ENCODE results near the gene ADAMTSL1. TPM values are rescaled to one million over a fixed set of nuclear protein-coding genes. Genes with fewer than 3 reads are reported as not detected.

ADAMTSL1 gene
- total and polyA plus RNA-seq, 4 donors, result 0.31 to 3.4 (median 1.9) TPM

DNA sequence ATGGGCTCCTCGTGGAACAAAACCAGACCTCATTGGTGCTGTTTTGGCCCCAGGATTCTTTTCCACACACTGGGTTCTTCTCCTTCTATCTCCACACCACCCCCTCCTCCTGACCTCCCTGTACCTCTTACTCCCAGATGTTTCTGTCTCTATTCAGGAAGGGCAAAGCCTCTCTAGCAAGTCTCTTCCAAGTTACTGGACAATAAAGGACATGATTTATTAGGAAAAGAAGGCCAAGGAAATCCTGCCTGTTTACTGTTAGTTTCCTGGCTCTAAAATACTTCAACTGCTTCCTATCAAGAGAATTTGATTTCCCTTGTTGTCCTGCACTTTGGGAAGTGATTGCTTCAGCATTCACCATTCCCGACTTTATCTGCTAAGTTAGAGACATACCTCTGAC is 297.1 kb downstream of the ADAMTSL1 start:
- DNase-seq (ENCODE audit: low spot score), result no peak
- H3K4me1 ChIP-seq (ENCODE audit: control insufficient read depth in 4 of 4, insufficient read depth in 4 of 4, low read length in 3 of 4), result no peaks in the 10 kb centered on the region
- H3K27me3 ChIP-seq (ENCODE audit: control insufficient read depth in 4 of 4, insufficient read depth in 4 of 4, low read length in 3 of 4), result no peaks in the 10 kb centered on the region
- H3K4me3 ChIP-seq (ENCODE audit: low read depth in 1 of 3, low read length in 3 of 3), result no peak overlapping the region
- no peak overlapping the region for H3K9ac ChIP-seq (ENCODE audit: low read depth in 1 of 2, low read length in 2 of 2)
- H3K27ac ChIP-seq (ENCODE audit: low read depth in 1 of 2, low read length in 2 of 2), result no peak overlapping the region
- WGBS, result 68% methylated on average over 2 of the region's 2 CpGs
- H3K9me3 ChIP-seq (ENCODE audit: control insufficient read depth in 4 of 4, low read length in 3 of 4), result no peaks in the 10 kb centered on the region
- peak; percentile 54 for TF ChIP-seq NR2F2 (IDR thresholded peaks at IDR 0.05)
- TF ChIP-seq, protein P1, sequence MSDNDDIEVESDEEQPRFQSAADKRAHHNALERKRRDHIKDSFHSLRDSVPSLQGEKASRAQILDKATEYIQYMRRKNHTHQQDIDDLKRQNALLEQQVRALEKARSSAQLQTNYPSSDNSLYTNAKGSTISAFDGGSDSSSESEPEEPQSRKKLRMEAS (IDR thresholded peaks at IDR 0.05), result no peak
- TF ChIP-seq EGR1 (IDR thresholded peaks at IDR 0.05; ENCODE audit: low read depth in 2 of 2), result no peak
- TF ChIP-seq, protein P2, sequence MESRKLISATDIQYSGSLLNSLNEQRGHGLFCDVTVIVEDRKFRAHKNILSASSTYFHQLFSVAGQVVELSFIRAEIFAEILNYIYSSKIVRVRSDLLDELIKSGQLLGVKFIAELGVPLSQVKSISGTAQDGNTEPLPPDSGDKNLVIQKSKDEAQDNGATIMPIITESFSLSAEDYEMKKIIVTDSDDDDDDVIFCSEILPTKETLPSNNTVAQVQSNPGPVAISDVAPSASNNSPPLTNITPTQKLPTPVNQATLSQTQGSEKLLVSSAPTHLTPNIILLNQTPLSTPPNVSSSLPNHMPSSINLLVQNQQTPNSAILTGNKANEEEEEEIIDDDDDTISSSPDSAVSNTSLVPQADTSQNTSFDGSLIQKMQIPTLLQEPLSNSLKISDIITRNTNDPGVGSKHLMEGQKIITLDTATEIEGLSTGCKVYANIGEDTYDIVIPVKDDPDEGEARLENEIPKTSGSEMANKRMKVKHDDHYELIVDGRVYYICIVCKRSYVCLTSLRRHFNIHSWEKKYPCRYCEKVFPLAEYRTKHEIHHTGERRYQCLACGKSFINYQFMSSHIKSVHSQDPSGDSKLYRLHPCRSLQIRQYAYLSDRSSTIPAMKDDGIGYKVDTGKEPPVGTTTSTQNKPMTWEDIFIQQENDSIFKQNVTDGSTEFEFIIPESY (IDR thresholded peaks at IDR 0.05), result no peak
- no peaks in the 10 kb centered on the region for H3K36me3 ChIP-seq (ENCODE audit: control insufficient read depth in 4 of 4, insufficient read depth in 3 of 4, low read depth in 1 of 4, low read length in 3 of 4)

DNA sequence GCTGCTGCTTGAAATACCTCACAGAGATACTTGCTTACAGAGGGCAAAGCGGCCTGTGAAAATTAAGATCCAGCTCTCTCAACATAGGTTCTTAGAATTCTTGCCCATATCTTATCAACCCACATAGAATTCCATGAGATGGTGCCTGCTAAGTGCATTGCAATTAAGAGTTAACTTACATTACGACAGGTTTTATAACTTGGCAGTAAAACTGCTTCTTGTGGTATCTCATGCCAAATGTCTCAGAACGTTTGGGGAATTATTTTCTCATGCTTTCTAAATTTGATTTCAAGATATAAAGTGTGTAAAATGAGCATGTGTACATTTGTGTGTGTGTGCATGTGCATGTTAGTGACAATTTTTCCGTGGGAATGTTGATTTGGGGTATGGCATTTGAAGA is 297.8 kb downstream of the ADAMTSL1 start:
- TF ChIP-seq HNF4A (conservative IDR thresholded peaks at IDR 0.05), result no peak
- Histone ChIP-seq H3K36me3 (ENCODE audit: control insufficient read depth in 4 of 4, insufficient read depth in 3 of 4, low read depth in 1 of 4, low read length in 3 of 4) (no peaks in the 10 kb centered on the region), H3K9ac (ENCODE audit: low read depth in 1 of 2, low read length in 2 of 2) (no peak overlapping the region), H3K4me1 (ENCODE audit: control insufficient read depth in 4 of 4, insufficient read depth in 4 of 4, low read length in 3 of 4) (no peaks in the 10 kb centered on the region), H3K4me3 (ENCODE audit: low read depth in 1 of 3, low read length in 3 of 3) (no peak overlapping the region), H3K27me3 (ENCODE audit: control insufficient read depth in 4 of 4, insufficient read depth in 4 of 4, low read length in 3 of 4) (no peaks in the 10 kb centered on the region), H3K9me3 (ENCODE audit: control insufficient read depth in 4 of 4, low read length in 3 of 4) (no peaks in the 10 kb centered on the region), H3K27ac (ENCODE audit: low read depth in 1 of 2, low read length in 2 of 2) (no peak overlapping the region)
- no peak for DNase-seq (ENCODE audit: low spot score)
- 56% methylated on average over 4 of the region's 4 CpGs for WGBS

DNA sequence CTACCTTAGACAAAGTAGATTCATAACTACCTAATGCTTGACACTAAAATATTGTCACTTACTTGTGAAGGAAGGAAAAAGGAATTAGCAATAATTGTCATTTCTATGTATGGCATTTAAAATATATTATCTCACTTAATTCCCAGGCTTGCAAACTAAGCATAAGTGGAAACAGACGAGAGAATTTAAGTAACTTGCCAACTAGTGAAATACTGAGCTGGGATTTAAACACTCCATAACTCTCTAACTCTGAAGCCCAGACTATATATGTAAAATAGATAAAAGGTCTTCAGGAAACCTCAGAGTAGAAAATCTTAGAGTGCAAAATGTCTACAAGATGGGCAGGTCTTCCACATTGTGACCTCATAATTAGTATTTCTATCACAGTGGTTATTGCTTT is 301.3 kb downstream of the ADAMTSL1 start:
- Histone ChIP-seq H3K36me3 (ENCODE audit: control insufficient read depth in 4 of 4, insufficient read depth in 3 of 4, low read depth in 1 of 4, low read length in 3 of 4) (no peaks in the 10 kb centered on the region), H3K4me3 (ENCODE audit: low read depth in 1 of 3, low read length in 3 of 3) (no peak overlapping the region), H3K27me3 (ENCODE audit: control insufficient read depth in 4 of 4, insufficient read depth in 4 of 4, low read length in 3 of 4) (no peaks in the 10 kb centered on the region), H3K9me3 (ENCODE audit: control insufficient read depth in 4 of 4, low read length in 3 of 4) (no peaks in the 10 kb centered on the region), H3K4me1 (ENCODE audit: control insufficient read depth in 4 of 4, insufficient read depth in 4 of 4, low read length in 3 of 4) (no peaks in the 10 kb centered on the region), H3K9ac (ENCODE audit: low read depth in 1 of 2, low read length in 2 of 2) (no peak overlapping the region), H3K27ac (ENCODE audit: low read depth in 1 of 2, low read length in 2 of 2) (no peak overlapping the region)
- 94% methylated on average over 1 of the region's 1 CpG for WGBS
- TF ChIP-seq RAD21 (IDR thresholded peaks at IDR 0.05) (no peak), YY1 (IDR thresholded peaks at IDR 0.05) (no peak), TAF1 (conservative IDR thresholded peaks at IDR 0.05) (no peak), FOXA2 (IDR thresholded peaks at IDR 0.05) (no peak), JUND (IDR thresholded peaks at IDR 0.05) (no peak), HNF4G (IDR thresholded peaks at IDR 0.05) (no peak), NR2F2 (IDR thresholded peaks at IDR 0.05) (no peak), SP1 (IDR thresholded peaks at IDR 0.05) (no peak), RXRA (IDR thresholded peaks at IDR 0.05) (no peak), HNF4A (conservative IDR thresholded peaks at IDR 0.05) (no peak)
- TF ChIP-seq, protein P1 (IDR thresholded peaks at IDR 0.05), result no peak
- TF ChIP-seq, protein P3, sequence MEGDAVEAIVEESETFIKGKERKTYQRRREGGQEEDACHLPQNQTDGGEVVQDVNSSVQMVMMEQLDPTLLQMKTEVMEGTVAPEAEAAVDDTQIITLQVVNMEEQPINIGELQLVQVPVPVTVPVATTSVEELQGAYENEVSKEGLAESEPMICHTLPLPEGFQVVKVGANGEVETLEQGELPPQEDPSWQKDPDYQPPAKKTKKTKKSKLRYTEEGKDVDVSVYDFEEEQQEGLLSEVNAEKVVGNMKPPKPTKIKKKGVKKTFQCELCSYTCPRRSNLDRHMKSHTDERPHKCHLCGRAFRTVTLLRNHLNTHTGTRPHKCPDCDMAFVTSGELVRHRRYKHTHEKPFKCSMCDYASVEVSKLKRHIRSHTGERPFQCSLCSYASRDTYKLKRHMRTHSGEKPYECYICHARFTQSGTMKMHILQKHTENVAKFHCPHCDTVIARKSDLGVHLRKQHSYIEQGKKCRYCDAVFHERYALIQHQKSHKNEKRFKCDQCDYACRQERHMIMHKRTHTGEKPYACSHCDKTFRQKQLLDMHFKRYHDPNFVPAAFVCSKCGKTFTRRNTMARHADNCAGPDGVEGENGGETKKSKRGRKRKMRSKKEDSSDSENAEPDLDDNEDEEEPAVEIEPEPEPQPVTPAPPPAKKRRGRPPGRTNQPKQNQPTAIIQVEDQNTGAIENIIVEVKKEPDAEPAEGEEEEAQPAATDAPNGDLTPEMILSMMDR (IDR thresholded peaks at IDR 0.05; ENCODE audit: low read depth, low read length, missing input control), result no peak
- TF ChIP-seq, protein P2 (IDR thresholded peaks at IDR 0.05), result no peak
- no peak for DNase-seq (ENCODE audit: low spot score)
